Measurements from ENCODE around the gene ARHGAP24.
A peak's percentile ranks its signal among the peaks of the same experiment; 100 is the strongest.

ARHGAP24 gene

DNA sequence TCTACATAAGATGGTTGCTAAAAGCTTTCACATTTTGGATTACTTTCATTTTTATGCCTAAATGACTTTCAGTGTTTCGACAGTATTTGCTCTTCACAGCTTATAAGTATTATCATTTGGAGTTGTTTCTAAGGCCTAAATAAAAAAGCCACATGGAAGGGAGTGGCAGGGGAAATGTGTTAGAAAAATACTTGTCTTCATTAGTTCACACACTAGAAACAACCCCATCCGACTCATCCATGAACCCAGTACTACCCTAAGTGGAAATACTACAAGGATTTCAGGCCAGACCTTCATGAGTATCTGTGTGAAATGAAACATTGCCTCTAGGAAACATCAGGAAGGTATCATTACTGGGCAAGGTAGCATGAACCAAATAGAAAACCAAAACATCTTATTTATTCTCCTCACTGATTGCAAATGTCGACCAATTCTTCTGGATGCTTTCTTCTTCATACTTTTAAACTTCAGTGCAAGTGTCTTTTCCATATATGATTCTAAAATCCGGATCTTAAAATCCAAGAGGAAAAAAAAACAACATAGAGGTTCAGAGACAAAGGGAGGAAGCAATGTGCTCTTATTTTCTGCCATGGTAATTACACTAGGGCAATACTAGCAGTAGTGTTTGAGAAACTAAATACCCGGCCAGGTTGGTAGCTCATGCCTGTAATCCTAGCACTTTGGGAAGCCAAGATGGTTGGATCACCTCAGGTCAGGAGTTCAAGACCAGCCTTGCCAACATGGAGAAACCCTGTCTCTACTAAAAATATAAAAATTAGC lies 349.4 kb downstream of the ARHGAP24 start:
- Mint-ChIP-seq H3K9me3 (peaks cover 3% of the 10 kb centered on the region), H3K4me1 (peaks cover 58% of the 10 kb centered on the region), H3K36me3 (ENCODE audit: low read depth) (no peaks in the 10 kb centered on the region), H3K27ac (peak overlapping the region; percentile 73 to 98 (median 96)), H3K27me3 (ENCODE audit: low read depth) (no peaks in the 10 kb centered on the region), H3K4me3 (no peak overlapping the region)
- TF ChIP-seq, protein P1, sequence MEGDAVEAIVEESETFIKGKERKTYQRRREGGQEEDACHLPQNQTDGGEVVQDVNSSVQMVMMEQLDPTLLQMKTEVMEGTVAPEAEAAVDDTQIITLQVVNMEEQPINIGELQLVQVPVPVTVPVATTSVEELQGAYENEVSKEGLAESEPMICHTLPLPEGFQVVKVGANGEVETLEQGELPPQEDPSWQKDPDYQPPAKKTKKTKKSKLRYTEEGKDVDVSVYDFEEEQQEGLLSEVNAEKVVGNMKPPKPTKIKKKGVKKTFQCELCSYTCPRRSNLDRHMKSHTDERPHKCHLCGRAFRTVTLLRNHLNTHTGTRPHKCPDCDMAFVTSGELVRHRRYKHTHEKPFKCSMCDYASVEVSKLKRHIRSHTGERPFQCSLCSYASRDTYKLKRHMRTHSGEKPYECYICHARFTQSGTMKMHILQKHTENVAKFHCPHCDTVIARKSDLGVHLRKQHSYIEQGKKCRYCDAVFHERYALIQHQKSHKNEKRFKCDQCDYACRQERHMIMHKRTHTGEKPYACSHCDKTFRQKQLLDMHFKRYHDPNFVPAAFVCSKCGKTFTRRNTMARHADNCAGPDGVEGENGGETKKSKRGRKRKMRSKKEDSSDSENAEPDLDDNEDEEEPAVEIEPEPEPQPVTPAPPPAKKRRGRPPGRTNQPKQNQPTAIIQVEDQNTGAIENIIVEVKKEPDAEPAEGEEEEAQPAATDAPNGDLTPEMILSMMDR (IDR thresholded peaks at IDR 0.05; ENCODE audit: unreplicated experiment in 3 of 3) = no peak

DNA sequence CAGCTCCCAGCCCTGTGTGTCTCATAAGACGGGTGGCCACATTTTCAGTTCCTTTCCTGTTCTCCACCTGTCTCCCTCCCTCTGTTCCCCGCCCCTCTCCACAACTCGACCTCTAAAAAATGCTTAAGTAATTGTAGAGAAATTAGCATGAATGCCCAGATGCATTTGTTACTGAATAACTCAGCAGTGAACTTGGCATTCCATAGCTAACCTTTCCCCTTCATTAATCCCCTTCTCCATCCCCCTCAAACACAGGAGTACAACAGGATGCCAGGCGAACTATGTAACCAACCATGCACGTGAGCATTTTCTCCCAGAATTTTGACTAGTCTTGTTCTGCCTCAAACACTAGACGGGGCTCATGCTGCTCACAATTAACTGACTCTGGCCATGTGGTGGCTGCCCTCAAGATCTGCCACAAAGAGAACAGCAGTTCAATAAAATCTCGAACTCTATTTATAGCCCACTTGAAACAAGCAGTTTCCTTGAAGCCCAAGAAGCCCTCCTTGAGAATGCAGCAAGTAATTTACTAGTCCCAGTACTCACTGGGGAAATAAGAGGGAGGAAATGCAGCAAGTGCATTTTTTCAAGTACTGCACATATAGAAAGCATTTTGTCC lies 351.2 kb downstream of the ARHGAP24 start:
- Mint-ChIP-seq H3K4me3 (peak overlapping the region; percentile 1 to 62 (median 5)), H3K36me3 (ENCODE audit: low read depth) (no peaks in the 10 kb centered on the region), H3K27me3 (ENCODE audit: low read depth) (no peaks in the 10 kb centered on the region), H3K27ac (peak overlapping the region; percentile 73 to 98 (median 96)), H3K9me3 (no peaks in the 10 kb centered on the region), H3K4me1 (peaks cover 72% of the 10 kb centered on the region)
- TF ChIP-seq, protein P1 (IDR thresholded peaks at IDR 0.05; ENCODE audit: unreplicated experiment in 3 of 3) = peak; percentile 26 to 52 (median 28)

DNA sequence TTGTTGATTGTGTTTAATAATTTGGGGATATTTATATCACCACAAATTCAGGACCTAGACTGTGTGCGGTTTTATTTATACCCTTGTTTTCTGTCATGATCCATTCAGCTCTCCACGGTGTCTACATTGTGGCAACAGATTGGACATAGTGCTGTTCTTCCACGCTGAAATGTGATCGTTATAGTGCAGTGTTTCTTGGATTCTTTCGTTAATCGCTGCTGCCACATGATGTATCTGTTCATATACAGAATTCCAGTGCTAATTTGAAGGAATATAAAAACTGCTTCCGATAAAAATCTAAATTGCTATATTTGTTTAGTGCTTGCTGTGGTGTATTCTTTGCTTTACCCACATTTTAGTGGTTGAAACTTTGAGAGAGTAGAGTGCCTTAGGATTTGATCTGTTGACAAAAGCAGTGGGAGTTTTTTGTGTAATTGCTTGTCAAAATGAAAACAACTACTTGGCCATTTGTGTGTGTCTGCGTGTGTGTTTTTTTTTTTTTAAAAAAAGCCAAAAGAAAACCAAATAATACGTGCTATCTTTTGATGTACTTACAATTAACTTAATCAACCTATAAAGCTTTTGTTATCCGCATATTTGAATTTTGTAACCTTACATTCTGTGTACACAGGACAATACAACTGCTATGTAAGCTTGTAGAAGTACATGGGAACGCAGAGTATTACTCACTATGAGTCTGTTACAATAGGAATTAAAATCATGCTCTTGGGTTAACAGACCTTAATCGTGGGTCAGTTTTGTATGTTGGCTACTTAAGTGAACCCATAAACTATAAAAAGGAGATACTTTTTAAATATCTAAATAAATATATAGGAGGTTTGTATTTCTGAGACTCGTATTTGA lies 353.3 kb downstream of the ARHGAP24 start:
- H3K36me3 Mint-ChIP-seq (ENCODE audit: low read depth) = no peaks in the 10 kb centered on the region
- peak overlapping the region; percentile 82 to 86 (median 83) for H3K4me3 Mint-ChIP-seq
- H3K4me1 Mint-ChIP-seq = peaks cover 83% of the 10 kb centered on the region
- peak overlapping the region; percentile 91 to 98 (median 96) for H3K27ac Mint-ChIP-seq
- TF ChIP-seq, protein P1 (IDR thresholded peaks at IDR 0.05; ENCODE audit: unreplicated experiment in 3 of 3) = no peak
- no peaks in the 10 kb centered on the region for H3K27me3 Mint-ChIP-seq (ENCODE audit: low read depth)
- no peaks in the 10 kb centered on the region for H3K9me3 Mint-ChIP-seq

GRCh38 chr4:85829276-85830051 lies 354.5 kb downstream of the ARHGAP24 start:
- Mint-ChIP-seq H3K4me1 (peaks cover 78% of the 10 kb centered on the region), H3K9me3 (no peaks in the 10 kb centered on the region), H3K4me3 (peak overlapping the region; percentile 71 to 78 (median 72)), H3K27me3 (ENCODE audit: low read depth) (no peaks in the 10 kb centered on the region), H3K36me3 (ENCODE audit: low read depth) (peaks cover 3% of the 10 kb centered on the region), H3K27ac (peak overlapping the region; percentile 80 to 98 (median 96))
- TF ChIP-seq, protein P1 (IDR thresholded peaks at IDR 0.05; ENCODE audit: unreplicated experiment in 3 of 3) = no peak

DNA sequence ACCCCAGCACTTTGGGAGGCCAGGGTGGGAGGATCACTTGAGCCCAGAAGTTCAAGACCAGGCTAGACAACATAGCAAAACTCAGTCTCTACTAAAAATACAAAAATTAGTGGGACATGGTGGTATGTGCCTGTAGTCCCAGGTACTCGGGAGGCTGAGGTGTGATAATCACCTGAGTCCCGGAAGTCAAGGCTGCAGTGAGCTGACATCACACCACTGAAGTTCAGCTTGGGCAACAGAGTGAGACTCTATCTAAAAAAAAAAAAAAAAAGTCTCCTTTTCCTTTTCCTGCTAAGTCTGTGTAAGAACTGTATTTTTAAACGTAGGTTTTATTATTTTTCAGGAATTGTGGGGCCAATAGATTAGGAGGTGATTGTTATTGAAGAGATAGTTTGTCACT lies 356.7 kb downstream of the ARHGAP24 start:
- peaks cover 64% of the 10 kb centered on the region for H3K4me1 Mint-ChIP-seq
- peaks cover 4% of the 10 kb centered on the region for H3K36me3 Mint-ChIP-seq (ENCODE audit: low read depth)
- H3K4me3 Mint-ChIP-seq = no peak overlapping the region
- no peaks in the 10 kb centered on the region for H3K27me3 Mint-ChIP-seq (ENCODE audit: low read depth)
- H3K9me3 Mint-ChIP-seq = no peaks in the 10 kb centered on the region
- TF ChIP-seq, protein P1 (IDR thresholded peaks at IDR 0.05; ENCODE audit: unreplicated experiment in 3 of 3) = no peak
- H3K27ac Mint-ChIP-seq = peak overlapping the region; percentile 51 to 72 (median 54)
